Duodenal mucosa (tissue), 2 donors: Measurements from ENCODE around the gene SLC44A1.

ENCODE experiments used
- H3K27ac ChIP-seq: one replicate; pipeline ENCODE4 v1.7.0; 2013; ENCODE audit warnings: low read depth, low read length
- H3K27me3 ChIP-seq, 2 donors: one replicate each; pipeline ENCODE4 v1.7.0; 2013; ENCODE audit warnings: low read length in 2 of 2, control low read depth in 1 of 2; ENCODE audit not compliant: insufficient read depth in 2 of 2, control insufficient read depth in 1 of 2
- H3K36me3 ChIP-seq, 2 donors: one replicate each; pipeline ENCODE4 v1.7.0; 2013; ENCODE audit warnings: low read length in 2 of 2, control low read depth in 1 of 2; ENCODE audit not compliant: insufficient read depth in 2 of 2, control insufficient read depth in 1 of 2
- H3K4me1 ChIP-seq, 2 donors: one replicate each; pipeline ENCODE4 v1.7.0; 2013; ENCODE audit warnings: low read length in 2 of 2, control low read depth in 1 of 2; ENCODE audit not compliant: insufficient read depth in 2 of 2, control insufficient read depth in 1 of 2
- H3K4me3 ChIP-seq, 2 donors: one replicate each; pipeline ENCODE4 v1.7.0; 2013; ENCODE audit warnings: low read length in 2 of 2, low read depth in 1 of 2
- H3K9ac ChIP-seq, 2 donors: one replicate each; pipeline ENCODE4 v1.7.0; 2013; ENCODE audit warnings: low read length in 2 of 2, low read depth in 1 of 2
- H3K9me3 ChIP-seq, 2 donors: one replicate each; pipeline ENCODE4 v1.7.0; 2013; ENCODE audit warnings: low read length in 2 of 2, control low read depth in 1 of 2; ENCODE audit not compliant: control insufficient read depth in 1 of 2

SLC44A1 gene

DNA sequence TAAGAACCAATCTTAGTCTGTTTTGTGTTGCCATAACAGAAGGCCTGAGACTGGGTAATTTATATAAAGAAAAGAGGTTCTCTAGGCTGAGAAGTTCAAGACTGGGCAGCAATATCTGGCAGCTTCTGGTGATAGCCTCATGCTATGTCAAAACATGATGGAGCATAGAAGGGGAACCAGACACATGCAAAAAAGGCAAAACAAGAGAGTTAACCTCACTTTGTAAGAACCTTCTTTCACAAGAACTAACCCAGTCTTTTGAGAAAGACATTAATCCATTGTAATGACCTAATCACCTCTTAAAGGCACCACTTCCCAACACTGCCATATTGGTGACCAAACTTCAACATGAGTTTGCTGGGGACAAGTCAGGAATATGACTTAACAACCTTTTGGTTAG is 240.7 kb downstream of the SLC44A1 start:
- no peaks in the 10 kb centered on the region for H3K27me3 ChIP-seq
- H3K4me1 ChIP-seq: peaks cover 0 to 4% of the 10 kb centered on the region in 2 donors
- H3K36me3 ChIP-seq: no peaks in the 10 kb centered on the region
- no peak overlapping the region for H3K4me3 ChIP-seq
- H3K9me3 ChIP-seq: no peaks in the 10 kb centered on the region
- no peak overlapping the region for H3K27ac ChIP-seq
- H3K9ac ChIP-seq: no peak overlapping the region
